Mucosa of stomach (tissue), 1 donor: Measurements from ENCODE around the gene NALCN.
A peak's percentile ranks its signal among the peaks of the same experiment; 100 is the strongest.

Experiments
- H3K27me3 ChIP-seq: one replicate; pipeline ENCODE4 v1.7.0; 2013; ENCODE audit warnings: mild to moderate bottlenecking, low read length; ENCODE audit not compliant: control insufficient read depth, insufficient read depth
- H3K36me3 ChIP-seq: one replicate; pipeline ENCODE4 v1.7.0; 2013; ENCODE audit warnings: low read length; ENCODE audit not compliant: control insufficient read depth, insufficient read depth
- H3K4me1 ChIP-seq: one replicate; pipeline ENCODE4 v1.7.0; 2013; ENCODE audit warnings: mild to moderate bottlenecking, low read length; ENCODE audit not compliant: control insufficient read depth, insufficient read depth
- H3K4me3 ChIP-seq: one replicate; pipeline ENCODE4 v1.7.0; 2013; ENCODE audit warnings: low read length
- H3K9ac ChIP-seq: one replicate; pipeline ENCODE4 v1.7.0; 2013; ENCODE audit warnings: mild to moderate bottlenecking, low read length, moderate library complexity
- H3K9me3 ChIP-seq: one replicate; pipeline ENCODE4 v1.7.0; 2013; ENCODE audit warnings: mild to moderate bottlenecking, low read length, moderate library complexity; ENCODE audit not compliant: control insufficient read depth
- donor health status: Pancreatic carcinoma.

Gene NALCN

DNA sequence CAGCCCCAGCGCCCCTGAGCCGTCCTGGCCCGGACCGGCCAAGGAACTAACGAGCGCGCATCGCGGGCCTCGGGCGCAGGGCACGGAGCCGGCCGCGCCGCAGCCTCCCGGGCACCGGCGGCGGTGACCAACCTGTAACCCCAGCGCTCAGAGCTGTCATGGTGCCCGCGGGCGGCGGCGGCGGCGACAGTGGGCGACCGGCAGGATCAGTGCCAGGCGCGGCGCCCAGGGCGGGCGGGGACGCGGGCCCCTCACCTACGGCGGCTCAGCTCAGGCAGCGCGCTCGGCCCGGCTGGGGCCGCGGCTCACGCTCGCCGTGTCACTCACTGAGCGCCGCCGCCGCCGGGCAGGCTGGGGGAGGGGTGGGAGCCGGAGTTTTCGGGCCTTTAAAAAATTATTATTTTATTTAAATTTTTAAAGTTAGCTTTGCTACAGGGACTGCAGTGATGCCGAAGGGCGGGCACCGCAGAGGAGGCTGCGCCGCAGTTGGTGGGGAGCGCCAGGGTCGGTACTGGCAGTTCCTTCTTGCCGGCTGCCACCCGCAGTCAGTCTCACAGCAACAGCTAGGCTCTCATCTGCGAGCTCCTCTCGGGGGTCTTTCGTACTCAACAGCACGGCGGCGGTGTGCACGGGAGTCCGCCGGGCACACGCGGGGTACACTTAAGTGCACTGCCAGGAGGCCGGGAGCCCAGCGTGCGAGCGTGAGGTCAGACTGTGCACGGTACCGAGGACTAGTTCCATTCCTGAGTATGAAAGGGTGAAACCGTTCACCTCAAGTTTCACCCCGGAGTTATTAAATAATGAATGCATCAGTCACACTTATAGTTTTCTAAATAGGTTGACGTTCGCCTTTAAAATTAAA is at the start of gene NALCN:
Gene NALCN, minus strand, starts transcription at position 328 of the 862 bp plus-strand sequence. CDS start 17,382 bp downstream, outside the sequence.
- Histone ChIP-seq H3K4me1 (no peaks in the 10 kb centered on the region), H3K9ac (no peak within 1 kb of the TSS), H3K4me3 (no peak within 1 kb of the TSS), H3K27me3 (peaks cover 15% of the 10 kb centered on the region), H3K36me3 (no peaks in the 10 kb centered on the region), H3K9me3 (no peaks in the 10 kb centered on the region)

DNA sequence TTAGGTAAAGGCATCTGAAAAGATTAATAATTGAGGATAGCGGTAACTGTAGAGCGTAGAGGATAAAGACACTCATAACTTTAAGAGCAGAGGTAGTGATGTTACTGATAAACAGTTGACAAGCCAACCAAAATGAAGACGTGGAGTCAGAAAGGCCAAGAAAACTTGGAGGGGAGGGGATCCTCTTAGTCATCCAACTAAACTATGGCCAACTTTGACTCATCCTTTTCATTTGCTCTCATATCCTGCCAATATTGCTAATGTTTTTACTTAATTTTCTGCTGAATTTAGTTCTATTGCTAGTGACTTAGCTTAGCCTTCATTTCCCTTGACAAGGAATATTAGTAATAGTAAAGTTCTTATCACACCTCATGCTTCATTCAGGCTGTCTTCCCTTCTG is 49.6 kb upstream of the NALCN start:
- no peaks in the 10 kb centered on the region for H3K27me3 ChIP-seq
- no peaks in the 10 kb centered on the region for H3K4me1 ChIP-seq
- no peaks in the 10 kb centered on the region for H3K36me3 ChIP-seq
- H3K9ac ChIP-seq, result no peak overlapping the region
- H3K9me3 ChIP-seq, result no peaks in the 10 kb centered on the region
- no peak overlapping the region for H3K4me3 ChIP-seq

DNA sequence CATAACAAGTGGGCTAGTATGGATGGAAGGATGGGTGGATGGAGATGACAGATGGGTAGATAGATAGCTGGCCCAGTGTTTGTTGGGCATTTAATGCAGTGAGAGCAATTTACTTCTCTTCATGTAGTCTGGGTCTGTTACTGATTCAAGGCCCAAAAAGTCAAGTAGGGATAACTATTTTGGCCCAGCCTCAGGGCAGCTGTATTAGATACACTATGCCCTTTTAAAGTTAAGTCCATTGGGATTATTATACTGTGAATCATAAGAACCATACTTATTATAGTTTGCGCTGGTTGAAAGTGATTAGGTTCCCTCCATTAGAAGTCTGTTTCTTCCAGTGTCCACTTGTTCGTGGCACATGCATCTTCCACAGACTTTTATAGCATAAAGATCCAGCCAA is 40.9 kb upstream of the NALCN start:
- Histone ChIP-seq H3K9ac (no peak overlapping the region), H3K27me3 (no peaks in the 10 kb centered on the region), H3K36me3 (no peaks in the 10 kb centered on the region), H3K4me1 (peaks cover 5% of the 10 kb centered on the region), H3K4me3 (no peak overlapping the region), H3K9me3 (no peaks in the 10 kb centered on the region)

DNA sequence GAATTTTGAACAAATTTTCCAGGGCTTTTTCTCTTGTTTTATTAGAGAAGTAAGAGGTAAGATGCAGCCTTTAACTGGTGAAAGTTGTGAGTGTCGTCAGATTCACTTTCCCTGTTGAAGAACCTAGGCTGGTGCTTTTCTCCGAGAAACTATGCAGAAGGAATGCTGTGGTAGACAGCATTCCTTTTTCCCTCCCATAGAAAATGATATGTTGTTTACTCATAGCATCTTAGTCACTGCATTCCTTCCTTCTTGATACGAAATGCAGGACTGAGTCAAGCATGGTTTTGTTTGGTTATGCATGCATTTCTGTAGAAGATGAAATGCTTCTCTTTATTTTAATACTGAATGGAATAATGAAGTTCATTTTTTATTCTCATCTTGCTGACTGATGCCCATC is 39.6 kb upstream of the NALCN start:
- Histone ChIP-seq H3K9me3 (no peaks in the 10 kb centered on the region), H3K4me1 (peaks cover 5% of the 10 kb centered on the region), H3K9ac (no peak overlapping the region), H3K36me3 (no peaks in the 10 kb centered on the region), H3K4me3 (no peak overlapping the region), H3K27me3 (no peaks in the 10 kb centered on the region)

DNA sequence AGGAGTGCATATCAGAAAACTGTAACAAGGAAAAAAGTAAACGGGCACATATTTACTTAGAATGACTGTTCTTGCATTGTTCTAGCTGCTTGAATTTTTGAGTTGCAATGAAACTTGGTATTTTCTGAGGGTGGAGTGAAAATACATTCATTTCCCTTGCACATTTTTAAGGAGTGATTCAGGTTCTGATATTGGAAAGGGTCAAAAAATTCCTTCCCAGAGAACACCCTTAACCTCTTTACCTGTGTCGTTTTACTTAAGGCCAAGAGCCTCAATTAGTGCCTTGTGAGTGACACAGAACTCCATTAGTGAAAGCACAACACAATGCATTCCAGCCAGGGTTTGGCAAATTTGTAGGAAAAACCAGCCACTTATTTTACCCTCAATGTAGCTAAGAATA is 38.5 kb upstream of the NALCN start:
- Histone ChIP-seq H3K4me1 (peaks cover 5% of the 10 kb centered on the region), H3K9me3 (no peaks in the 10 kb centered on the region), H3K9ac (no peak overlapping the region), H3K4me3 (no peak overlapping the region), H3K36me3 (no peaks in the 10 kb centered on the region), H3K27me3 (no peaks in the 10 kb centered on the region)

DNA sequence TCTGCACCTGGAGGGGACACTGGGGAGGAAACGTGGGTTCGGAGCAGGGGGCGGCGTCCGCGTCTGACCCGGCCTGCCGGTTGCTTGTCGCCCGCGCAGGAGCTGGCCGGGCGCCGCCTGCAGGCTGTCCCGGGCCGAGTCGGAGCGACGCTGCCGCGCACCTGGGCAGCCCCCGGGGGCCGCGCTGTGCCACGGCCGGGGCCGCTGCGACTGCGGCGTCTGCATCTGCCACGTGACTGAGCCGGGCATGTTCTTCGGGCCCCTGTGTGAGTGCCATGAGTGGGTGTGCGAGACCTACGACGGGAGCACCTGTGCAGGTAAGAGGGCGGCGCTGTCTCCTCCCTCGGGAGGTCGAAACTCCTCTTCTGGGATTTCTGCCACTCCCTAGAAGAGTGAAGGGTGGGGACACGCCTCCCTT is 37.5 kb upstream of the NALCN start:
- Histone ChIP-seq H3K4me1 (peaks cover 5% of the 10 kb centered on the region), H3K27me3 (no peaks in the 10 kb centered on the region), H3K9ac (peak overlapping the region; percentile 41), H3K4me3 (no peak overlapping the region), H3K36me3 (no peaks in the 10 kb centered on the region), H3K9me3 (no peaks in the 10 kb centered on the region)

DNA sequence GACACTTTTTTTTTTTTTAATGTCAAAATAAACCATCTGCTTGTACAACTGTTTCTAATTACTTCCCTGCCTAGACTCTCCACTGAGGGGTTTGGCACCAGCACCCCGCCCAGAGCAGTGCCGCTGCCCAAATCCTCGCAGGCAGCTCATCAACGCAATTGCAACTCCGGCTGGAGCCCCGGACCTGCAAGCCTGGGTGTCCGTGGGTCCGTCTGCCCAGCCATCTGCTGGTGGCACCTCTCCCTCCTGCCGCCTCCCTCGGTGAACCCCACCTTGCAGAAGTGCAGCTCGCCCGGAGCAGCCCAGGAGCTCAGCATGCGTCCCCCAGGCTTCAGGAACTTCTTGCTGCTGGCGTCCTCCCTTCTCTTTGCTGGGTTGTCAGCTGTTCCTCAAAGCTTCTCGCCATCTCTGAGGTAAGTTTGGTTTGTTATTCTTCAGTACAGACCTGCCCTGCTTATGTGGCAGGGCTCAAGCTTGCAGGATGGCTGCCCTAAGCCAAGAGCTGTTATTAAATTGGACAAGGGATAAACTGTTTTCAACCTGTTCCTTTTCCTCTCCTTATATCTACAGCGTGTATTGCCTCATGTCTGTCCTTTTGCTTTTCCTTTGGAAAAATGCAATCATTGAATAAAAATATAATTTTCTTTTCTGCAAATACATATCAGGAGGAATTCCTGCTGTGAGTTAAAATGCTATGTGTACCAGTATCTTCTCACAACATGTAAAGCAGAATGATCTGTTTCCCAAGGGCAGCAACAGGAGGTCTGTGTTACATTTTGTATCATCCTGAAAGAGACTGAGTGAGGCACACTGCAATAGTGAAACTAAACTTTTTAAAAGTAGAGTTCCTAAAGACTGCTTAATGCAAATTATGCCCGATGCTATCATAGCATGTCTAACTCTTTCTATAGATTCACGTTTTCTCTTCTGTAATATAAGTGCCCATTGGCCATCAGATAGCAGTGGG is 36.5 kb upstream of the NALCN start, which contains the start of gene ITGBL1:
Gene ITGBL1, plus strand, starts transcription at position 157 of the 967 bp plus-strand sequence. Its CDS starts 159 bp downstream, at position 316.
- peak within 1 kb of the TSS; percentile 41 for H3K9ac ChIP-seq
- no peak within 1 kb of the TSS for H3K4me3 ChIP-seq
- H3K9me3 ChIP-seq, result no peaks in the 10 kb centered on the region
- H3K36me3 ChIP-seq, result no peaks in the 10 kb centered on the region
- H3K4me1 ChIP-seq, result peaks cover 5% of the 10 kb centered on the region
- no peaks in the 10 kb centered on the region for H3K27me3 ChIP-seq

DNA sequence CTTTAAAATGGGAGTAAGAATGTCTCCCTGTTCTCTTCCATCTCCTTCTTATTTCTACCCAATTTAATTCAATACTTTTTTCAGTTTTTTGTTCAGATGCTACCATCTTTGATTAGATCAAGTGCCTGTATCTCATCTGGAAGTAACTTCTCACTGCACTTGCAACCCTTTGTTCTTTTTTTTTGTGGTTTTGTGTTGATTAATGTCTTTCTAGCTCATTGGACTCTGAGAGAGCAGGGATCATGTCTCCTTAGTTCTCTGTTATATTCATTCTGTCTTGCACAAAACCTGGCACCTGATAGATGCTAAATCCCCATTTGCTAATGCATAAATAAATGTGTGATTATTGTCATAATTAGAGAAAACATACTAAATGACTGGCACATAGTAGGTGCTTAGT is 35.3 kb upstream of the NALCN start:
- H3K9me3 ChIP-seq, result no peaks in the 10 kb centered on the region
- H3K9ac ChIP-seq, result no peak overlapping the region
- no peak overlapping the region for H3K4me3 ChIP-seq
- H3K4me1 ChIP-seq, result peaks cover 5% of the 10 kb centered on the region
- no peaks in the 10 kb centered on the region for H3K36me3 ChIP-seq
- no peaks in the 10 kb centered on the region for H3K27me3 ChIP-seq

DNA sequence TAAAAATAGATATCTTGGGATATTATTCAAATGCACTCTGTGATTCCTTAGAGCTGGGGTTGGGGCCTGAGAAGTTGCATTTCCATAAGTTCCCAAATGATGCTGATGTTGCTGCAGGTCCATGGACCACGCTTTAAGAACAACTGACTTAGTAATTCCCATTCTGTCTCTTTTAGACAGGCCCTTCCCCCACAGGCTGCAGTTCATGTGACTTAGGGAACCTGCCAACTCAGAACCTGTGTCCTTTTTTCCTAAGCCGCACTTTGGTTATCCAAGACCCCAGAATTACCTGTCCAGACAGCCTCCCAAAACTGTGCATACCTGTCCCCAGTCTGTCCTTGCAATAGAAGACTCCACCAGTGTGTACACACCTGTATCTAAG is 34.4 kb upstream of the NALCN start:
- H3K27me3 ChIP-seq, result no peaks in the 10 kb centered on the region
- no peaks in the 10 kb centered on the region for H3K36me3 ChIP-seq
- no peak overlapping the region for H3K4me3 ChIP-seq
- H3K4me1 ChIP-seq, result peaks cover 5% of the 10 kb centered on the region
- no peaks in the 10 kb centered on the region for H3K9me3 ChIP-seq
- no peak overlapping the region for H3K9ac ChIP-seq

DNA sequence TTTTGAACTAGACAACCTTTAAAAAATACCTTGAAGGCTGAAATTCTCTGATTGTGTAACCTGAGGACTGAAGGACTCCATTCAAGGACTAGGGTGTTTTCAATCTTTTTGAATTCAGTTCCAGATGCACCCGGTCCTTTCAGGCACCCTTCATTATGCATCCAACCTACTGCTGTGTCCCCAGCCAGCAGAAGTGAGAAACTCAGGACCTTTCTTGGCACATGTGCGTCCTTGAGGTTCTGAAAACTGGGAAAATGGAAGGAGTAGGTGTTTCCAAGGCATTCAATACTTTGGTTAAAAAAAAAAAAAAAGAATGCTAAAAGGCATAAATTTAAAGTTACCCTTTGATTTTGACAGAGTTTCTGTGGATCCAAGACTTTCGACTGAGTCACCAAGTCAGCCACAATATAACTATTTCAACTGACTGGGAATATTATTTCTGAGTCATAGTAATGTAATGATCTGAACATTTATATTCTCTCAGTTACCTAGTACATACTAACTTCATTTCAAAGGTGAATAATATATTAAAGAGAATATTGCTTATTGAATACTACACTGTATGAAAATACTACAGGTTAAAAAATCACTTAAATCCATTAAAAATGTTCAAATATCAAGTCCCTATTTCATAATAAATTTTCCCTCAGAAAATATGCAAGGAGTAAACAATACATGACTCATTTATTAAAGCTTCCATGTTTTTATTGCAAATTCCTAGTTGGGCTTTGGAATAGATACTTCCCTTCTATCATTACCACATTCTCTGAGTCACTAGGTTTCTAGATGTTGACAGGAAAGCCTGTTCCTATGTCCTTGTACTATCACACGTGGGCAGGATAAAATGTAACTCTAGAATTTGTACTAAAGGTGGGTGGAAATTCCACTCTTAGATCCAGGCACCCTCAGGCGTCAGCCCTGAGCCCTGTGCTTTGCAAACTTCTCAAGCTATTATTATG is 33.8 kb upstream of the NALCN start:
- Histone ChIP-seq H3K4me1 (peaks cover 5% of the 10 kb centered on the region), H3K9me3 (no peaks in the 10 kb centered on the region), H3K36me3 (no peaks in the 10 kb centered on the region), H3K9ac (no peak overlapping the region), H3K27me3 (no peaks in the 10 kb centered on the region), H3K4me3 (no peak overlapping the region)

DNA sequence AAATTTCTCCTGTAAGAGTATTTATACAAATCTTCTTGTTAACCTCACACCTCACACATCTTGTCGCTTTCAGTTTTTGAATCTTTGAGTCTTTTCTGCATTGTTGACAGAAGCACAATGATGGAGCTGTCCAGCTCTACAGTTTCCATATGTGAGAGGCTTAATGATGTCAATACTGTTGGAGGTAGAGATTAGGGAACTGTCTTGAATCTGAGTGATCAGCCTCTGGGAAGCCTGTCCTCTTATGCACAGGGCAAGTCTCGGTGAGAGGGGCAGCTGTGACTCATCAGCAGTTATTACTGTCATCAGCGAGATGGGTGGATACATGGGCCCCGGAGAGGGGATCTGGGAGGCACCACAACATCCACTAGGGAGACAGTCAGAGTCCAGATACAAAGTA is 31.5 kb upstream of the NALCN start:
- Histone ChIP-seq H3K27me3 (no peaks in the 10 kb centered on the region), H3K9ac (no peak overlapping the region), H3K4me3 (no peak overlapping the region), H3K9me3 (no peaks in the 10 kb centered on the region), H3K36me3 (no peaks in the 10 kb centered on the region), H3K4me1 (no peaks in the 10 kb centered on the region)
